ENCODE measurements around the gene LAMA5.

LAMA5 gene

GRCh38 chr20:62282877-62283503 lies 84.1 kb downstream of the LAMA5 start:
- DNase-seq, result no peak

GRCh38 chr20:62282103-62282502 lies 85.0 kb downstream of the LAMA5 start:
- no peak for DNase-seq

DNA sequence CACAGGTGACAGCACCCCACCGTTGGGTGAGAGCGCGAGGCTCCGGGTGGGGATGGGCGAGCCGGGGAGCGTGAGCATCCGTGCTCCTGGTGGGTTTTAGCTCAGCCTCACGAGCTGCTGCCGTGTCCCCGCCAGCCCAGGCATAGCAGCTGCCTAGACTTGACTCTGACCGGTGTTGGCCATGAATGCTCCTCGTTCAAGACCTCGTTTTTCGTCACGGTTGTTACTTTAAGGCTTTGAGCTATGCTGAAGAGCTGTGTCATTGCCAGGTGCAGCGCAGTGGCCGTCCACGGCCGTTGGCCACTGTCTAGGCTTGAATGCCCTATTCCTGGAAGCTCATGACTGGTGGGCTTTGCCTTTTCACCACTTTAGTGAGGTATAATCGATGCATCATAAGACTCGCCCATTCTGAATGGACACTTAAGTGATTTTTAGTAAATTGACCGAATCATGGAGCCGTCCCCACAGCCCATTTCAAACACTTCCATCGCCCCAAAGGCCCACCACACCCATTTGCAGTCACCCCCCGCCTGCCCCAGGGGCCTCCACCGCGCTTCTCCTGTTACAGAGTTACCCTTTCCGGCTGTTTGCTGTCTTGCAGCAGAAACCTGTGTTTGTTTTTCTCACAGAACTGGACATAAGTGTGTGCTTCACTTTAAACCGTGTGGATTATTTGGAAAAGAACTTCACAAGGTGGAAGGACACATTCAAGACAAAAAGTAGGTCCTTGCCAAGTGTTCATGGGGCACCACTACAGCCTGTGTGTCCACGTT lies 85.8 kb downstream of the LAMA5 start:
- DNase-seq, result no peak

DNA sequence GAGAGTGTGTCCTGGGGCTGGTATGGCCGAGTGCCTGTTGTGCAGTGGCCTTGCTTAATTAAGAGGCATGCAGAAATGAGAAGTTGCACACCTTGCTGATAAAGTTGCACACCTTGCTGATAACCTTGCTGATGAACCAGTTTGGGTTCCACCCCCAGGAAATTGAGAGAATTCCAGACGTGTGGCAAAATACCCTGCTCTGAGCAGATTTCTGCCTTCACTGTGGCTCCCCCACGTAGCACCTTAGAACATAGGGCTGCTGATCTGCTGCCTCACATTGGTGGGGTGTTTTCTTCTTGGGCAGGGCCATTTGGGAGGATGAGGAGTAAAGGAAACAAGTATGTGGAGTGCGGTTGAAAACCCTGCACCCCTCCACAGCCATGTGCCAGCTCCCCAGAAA lies 86.8 kb downstream of the LAMA5 start:
- no peak for DNase-seq

GRCh38 chr20:62277253-62277652 lies 89.9 kb downstream of the LAMA5 start:
- DNase-seq, result peak in 1 of 14 donors; percentile 32

GRCh38 chr20:62276439-62276838 lies 90.7 kb downstream of the LAMA5 start:
- DNase-seq, result peak in 10 of 14 donors; percentile 3 to 99 (median 25)

DNA sequence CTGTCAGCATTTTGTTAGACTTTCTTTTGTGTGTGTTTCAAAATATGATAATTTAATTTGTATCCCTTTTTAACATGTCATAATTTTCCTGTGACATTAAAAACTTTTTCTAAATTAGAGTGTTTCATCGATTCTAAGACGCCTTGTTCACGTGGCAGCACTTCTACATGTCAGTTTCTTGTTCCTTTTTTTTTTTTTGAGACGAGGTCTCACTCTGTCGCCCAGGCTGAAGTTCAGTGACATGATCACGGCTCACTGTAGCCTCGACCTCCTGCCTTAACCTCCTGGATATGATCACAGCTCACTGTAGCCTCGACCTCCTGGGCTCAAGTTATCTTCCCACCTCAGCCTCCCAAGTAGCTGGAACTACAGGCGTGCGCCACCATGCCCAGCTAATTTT lies 91.9 kb downstream of the LAMA5 start:
- DNase-seq, result no peak

GRCh38 chr20:62274332-62274950 lies 92.7 kb downstream of the LAMA5 start:
- peak in 1 of 14 donors; percentile 60 for DNase-seq

DNA sequence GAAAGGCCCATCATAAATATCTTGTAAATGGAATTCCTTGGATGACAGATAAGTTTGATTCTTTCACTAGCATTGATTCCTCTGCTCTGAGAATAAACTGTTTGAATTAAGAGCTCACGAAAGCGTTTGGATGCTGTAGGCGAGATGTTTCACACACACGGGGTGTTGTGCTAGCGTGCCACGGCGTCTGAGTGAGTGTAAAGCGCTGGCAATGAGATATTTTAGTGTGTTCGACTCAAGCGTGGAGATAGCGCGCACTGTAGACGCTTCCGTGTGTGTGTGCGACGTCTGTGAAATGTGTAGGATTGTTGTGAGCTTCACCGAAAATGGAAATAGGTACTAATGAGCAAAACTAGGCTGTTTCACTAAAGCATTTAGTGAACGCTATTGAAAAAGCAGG lies 93.7 kb downstream of the LAMA5 start:
- DNase-seq, result no peak

DNA sequence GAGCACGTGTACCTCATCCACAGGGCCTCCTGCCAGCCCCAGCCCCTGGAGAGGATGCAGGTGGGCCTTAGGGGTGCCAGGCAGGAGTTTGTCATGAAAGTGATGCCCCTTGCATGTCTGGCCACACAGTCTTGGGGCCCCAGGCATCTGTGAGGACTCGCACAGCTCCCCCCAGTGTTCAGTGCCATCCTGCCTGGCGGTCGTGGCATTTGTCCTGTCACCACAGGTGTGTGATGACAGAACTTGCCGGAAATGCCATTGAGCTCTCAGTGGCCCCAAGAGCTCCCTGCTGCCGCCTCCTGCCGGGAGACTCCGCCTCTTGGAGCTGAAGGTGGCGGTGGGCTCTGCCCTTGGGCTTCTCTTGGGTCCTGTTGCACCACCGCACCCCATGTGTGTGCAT lies 94.9 kb downstream of the LAMA5 start:
- no peak for DNase-seq

- DNase-seq, result no peak
Observed at GRCh38 chr20:62269871-62270270, 97.2 kb downstream of the LAMA5 start.

GRCh38 chr20:62269378-62269777 lies 97.7 kb downstream of the LAMA5 start:
- DNase-seq, result no peak

- DNase-seq, result no peak
Observed at GRCh38 chr20:62268228-62268900, 98.7 kb downstream of the LAMA5 start.

DNA sequence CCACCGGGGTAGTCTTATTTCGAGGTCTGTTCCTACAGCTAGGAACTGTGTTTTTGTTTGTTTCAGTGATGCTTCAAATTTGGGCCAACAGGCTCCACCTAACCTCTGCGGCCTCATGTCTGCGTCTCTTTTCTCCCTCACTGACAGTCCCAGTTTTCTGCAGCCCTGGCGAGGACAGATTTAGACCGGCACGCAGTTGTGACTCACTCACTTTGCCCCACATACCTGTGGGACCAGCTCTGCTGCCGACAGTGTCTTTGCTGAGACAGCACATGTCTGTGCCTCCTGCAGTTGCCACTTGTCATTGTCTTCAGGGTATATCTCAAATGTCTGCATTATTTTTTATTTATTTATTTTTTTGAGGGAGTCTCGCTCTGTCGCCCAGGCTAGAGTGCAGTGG lies 99.6 kb downstream of the LAMA5 start:
- DNase-seq, result peak in 1 of 14 donors; percentile 44

GRCh38 chr20:62266851-62267250 lies 100.3 kb downstream of the LAMA5 start:
- DNase-seq, result no peak

GRCh38 chr20:62266340-62266739 lies 100.8 kb downstream of the LAMA5 start:
- DNase-seq, result no peak

DNA sequence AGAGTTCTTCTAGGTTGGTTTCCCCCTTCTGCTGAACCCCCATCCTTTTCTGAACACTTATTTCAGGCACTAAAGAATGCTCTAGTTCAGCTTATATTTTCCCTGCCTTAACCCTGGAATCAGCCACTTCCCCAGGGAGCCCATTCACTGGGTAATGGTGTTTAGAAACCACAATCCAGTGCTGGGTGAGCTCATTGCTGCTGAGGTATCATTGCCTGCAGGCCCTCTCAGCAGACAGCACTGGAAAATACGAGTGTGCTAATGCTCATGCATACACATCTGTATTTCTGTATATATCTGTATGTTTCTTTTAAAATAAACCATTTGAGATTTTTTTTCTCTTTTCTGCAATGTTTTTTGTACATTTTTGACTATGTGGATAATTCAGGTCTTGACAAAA lies 101.7 kb downstream of the LAMA5 start:
- DNase-seq, result no peak

GRCh38 chr20:62263396-62263795 lies 103.7 kb downstream of the LAMA5 start:
- no peak for DNase-seq

DNA sequence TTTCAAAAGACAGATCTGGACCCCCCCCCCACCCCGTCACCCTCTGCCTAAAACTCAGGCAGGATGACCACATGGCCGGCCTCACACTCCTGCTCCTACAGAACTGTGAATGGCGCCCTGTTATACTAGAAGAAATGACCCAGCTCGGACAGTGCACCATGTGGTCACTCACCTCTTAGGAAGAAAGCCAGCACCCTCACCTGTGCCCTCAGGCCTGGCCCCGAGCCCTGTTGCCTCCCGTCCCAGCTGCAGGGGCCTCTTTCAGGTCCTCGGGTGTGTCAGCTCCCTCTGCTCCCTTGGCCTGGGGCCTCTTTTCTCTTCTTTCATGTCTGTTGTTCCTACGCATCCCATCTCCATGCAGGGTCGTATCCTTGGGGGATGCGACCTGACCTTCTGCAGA lies 105.0 kb downstream of the LAMA5 start:
- DNase-seq, result no peak

- no peak for DNase-seq
Observed at GRCh38 chr20:62259294-62259565, 107.9 kb downstream of the LAMA5 start.

Data from C1 segment of cervical spinal cord (tissue), 14 donors.